PC-9 (cell line): ENCODE data around the gene CEP192.

Experiments
- EZH2 ChIP-seq: fragments of 200-600 bp; sonication (generic); IDR thresholded peaks from 2 replicates; pipeline ENCODE4 v1.8.0; 2017; ENCODE audit warnings: antibody characterized with exemption, low read depth
- TF ChIP-seq, protein P1 (sequence below): fragments of 200-600 bp; sonication (generic); conservative IDR thresholded peaks from 2 replicates; pipeline ENCODE4 v1.6.1; 2017; ENCODE audit warnings: mixed run types, antibody characterized with exemption, mild to moderate bottlenecking, moderate library complexity

DNA sequence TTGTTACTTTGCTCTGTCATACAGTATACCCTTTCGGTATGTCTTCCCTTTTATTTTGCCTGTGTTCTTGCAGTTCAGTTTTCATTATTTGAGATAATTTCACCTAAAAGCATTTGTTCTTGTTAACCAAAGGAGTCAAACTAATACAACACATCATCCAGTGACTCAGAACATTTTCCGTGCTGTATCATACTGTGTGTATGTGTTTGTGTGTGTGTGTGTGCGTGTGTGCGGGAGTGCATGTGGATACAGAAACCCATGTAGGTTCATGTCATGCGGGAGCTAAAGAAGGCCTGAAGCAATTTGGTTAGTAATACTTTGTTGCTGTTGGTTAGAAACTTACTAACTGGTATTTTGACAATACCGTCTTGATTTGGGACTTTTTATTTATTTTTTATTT is 60.0 kb downstream of the CEP192 start:
- TF ChIP-seq, protein P1, sequence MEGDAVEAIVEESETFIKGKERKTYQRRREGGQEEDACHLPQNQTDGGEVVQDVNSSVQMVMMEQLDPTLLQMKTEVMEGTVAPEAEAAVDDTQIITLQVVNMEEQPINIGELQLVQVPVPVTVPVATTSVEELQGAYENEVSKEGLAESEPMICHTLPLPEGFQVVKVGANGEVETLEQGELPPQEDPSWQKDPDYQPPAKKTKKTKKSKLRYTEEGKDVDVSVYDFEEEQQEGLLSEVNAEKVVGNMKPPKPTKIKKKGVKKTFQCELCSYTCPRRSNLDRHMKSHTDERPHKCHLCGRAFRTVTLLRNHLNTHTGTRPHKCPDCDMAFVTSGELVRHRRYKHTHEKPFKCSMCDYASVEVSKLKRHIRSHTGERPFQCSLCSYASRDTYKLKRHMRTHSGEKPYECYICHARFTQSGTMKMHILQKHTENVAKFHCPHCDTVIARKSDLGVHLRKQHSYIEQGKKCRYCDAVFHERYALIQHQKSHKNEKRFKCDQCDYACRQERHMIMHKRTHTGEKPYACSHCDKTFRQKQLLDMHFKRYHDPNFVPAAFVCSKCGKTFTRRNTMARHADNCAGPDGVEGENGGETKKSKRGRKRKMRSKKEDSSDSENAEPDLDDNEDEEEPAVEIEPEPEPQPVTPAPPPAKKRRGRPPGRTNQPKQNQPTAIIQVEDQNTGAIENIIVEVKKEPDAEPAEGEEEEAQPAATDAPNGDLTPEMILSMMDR = no peak
- no peak for TF ChIP-seq EZH2
